Hematopoietic multipotent progenitor cell treated with erythropoietin and hydrocortisone succinate and interleukin-3 and kit ligand, for 6 days (in vitro differentiated cells): ENCODE measurements around the gene ZDHHC23.

ENCODE experiments used
- DNase-seq: peaks from one replicate; pipeline ENCODE4 v3.0.0-alpha.2; 2015

The ZDHHC23 gene

DNA sequence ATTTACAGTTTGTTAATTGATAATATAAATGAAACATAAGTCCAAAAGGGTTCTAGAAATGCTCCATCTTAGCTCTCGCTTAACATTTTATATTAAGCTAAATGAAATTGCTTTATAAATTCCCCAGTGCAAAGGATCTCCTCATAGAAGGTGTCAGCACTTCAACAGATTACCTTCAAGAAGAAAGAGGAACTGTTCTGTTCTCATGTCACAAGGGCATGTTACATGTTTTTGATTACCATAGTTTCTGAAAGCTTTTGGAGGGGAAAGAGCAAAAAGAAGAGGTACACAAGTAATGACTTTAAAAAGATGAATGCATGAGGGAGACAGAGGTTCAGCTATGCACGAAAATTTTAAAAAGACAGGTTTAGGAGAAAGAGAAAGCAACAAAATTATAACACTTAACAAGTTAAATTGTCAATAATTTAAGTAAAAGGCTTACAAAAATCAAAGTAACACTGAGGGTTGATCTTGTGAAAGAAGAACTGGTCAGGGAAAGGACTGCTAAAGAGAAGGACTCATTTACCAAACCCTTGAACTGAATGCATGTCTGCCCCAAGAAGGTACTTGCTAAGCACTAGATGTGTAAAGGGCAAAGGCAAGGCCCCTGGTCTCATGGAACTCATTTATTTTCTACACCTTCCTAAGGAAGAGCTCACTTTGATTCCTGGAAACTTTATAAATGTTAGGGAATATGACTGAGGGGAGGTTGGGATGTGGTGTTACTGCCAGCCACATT is 63.4 kb downstream of the ZDHHC23 start:
- DNase-seq = no peak
